GM21737 (cell line): ENCODE data around the gene FADS2.

Experiments used
- ATAC-seq: cut with Tn5 transposase; IDR thresholded peaks from one replicate; pipeline ENCODE4 v1.9.1; 2021; ENCODE audit warnings: mild to moderate bottlenecking, moderate library complexity; ENCODE audit not compliant: unreplicated experiment

Gene FADS2

GRCh38 chr11:61844909-61845565, 16.9 kb downstream of the FADS2 start:
- ATAC-seq, result no peak

GRCh38 chr11:61846362-61847020, 18.4 kb downstream of the FADS2 start:
- no peak for ATAC-seq

- ATAC-seq, result no peak
These were observed 19.9 kb downstream of the FADS2 start for GRCh38 chr11:61847914-61848581.

- no peak for ATAC-seq
These were observed 20.5 kb downstream of the FADS2 start for GRCh38 chr11:61848631-61849030.

- ATAC-seq, result no peak
These were observed 22.6 kb downstream of the FADS2 start for GRCh38 chr11:61850687-61851086.

GRCh38 chr11:61851113-61851899, 23.2 kb downstream of the FADS2 start:
- ATAC-seq, result no peak

GRCh38 chr11:61851900-61852295, 23.8 kb downstream of the FADS2 start:
- no peak for ATAC-seq

- no peak for ATAC-seq
These were observed 25.6 kb downstream of the FADS2 start for GRCh38 chr11:61853698-61854169.

- no peak for ATAC-seq
These were observed 26.3 kb downstream of the FADS2 start for GRCh38 chr11:61854206-61854895.

- no peak for ATAC-seq
These were observed 27.0 kb downstream of the FADS2 start for GRCh38 chr11:61854966-61855714.

GRCh38 chr11:61855939-61856680, 28.0 kb downstream of the FADS2 start:
- ATAC-seq, result no peak

GRCh38 chr11:61860054-61860903, 32.2 kb downstream of the FADS2 start:
- ATAC-seq, result no peak

- ATAC-seq, result no peak
These were observed 33.5 kb downstream of the FADS2 start for GRCh38 chr11:61861634-61862033.

GRCh38 chr11:61862714-61863547, 34.8 kb downstream of the FADS2 start:
- ATAC-seq, result no peak

GRCh38 chr11:61863548-61864081, 35.5 kb downstream of the FADS2 start:
- no peak for ATAC-seq

GRCh38 chr11:61864814-61865775, 37.0 kb downstream of the FADS2 start:
- no peak for ATAC-seq
